AG10803 (cell line): ENCODE measurements around the gene PDZD2.

Source experiments
- DNase-seq: peaks from one replicate; pipeline ENCODE4 v3.0.0; 2010; ENCODE audit warnings: low read depth
- H3K4me3 ChIP-seq: 2 replicates; pipeline ENCODE4 v1.5.1; 2011; ENCODE audit warnings: mild to moderate bottlenecking, low read length, control low read depth
- TF ChIP-seq, protein P1 (sequence below): conservative IDR thresholded peaks from 2 replicates; pipeline ENCODE4 v1.5.1; 2011; ENCODE audit warnings: mild to moderate bottlenecking, low read length, control low read depth, inconsistent platforms

Gene PDZD2

DNA sequence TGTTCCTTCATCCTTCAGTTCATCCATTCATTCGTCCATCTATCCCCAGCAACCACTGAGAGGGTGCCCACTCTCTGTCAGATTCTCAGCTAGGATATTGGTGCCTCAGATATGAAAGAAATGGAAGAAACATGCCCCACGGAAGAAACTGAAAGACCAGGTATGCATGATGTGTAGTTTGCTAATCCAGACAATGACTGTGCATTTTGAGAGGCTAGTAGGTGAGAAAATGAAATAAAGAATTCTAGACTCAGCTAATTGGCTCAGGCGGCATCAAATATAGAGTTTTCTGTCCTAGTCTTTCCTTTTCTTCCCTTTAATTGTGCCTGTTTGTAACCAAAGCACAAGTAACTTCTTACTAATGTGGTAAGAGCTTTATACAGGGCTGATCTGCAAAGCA is 104.7 kb downstream of the PDZD2 start:
- DNase-seq, result no peak
- TF ChIP-seq, protein P1, sequence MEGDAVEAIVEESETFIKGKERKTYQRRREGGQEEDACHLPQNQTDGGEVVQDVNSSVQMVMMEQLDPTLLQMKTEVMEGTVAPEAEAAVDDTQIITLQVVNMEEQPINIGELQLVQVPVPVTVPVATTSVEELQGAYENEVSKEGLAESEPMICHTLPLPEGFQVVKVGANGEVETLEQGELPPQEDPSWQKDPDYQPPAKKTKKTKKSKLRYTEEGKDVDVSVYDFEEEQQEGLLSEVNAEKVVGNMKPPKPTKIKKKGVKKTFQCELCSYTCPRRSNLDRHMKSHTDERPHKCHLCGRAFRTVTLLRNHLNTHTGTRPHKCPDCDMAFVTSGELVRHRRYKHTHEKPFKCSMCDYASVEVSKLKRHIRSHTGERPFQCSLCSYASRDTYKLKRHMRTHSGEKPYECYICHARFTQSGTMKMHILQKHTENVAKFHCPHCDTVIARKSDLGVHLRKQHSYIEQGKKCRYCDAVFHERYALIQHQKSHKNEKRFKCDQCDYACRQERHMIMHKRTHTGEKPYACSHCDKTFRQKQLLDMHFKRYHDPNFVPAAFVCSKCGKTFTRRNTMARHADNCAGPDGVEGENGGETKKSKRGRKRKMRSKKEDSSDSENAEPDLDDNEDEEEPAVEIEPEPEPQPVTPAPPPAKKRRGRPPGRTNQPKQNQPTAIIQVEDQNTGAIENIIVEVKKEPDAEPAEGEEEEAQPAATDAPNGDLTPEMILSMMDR, result no peak
- H3K4me3 ChIP-seq, result no peak overlapping the region

DNA sequence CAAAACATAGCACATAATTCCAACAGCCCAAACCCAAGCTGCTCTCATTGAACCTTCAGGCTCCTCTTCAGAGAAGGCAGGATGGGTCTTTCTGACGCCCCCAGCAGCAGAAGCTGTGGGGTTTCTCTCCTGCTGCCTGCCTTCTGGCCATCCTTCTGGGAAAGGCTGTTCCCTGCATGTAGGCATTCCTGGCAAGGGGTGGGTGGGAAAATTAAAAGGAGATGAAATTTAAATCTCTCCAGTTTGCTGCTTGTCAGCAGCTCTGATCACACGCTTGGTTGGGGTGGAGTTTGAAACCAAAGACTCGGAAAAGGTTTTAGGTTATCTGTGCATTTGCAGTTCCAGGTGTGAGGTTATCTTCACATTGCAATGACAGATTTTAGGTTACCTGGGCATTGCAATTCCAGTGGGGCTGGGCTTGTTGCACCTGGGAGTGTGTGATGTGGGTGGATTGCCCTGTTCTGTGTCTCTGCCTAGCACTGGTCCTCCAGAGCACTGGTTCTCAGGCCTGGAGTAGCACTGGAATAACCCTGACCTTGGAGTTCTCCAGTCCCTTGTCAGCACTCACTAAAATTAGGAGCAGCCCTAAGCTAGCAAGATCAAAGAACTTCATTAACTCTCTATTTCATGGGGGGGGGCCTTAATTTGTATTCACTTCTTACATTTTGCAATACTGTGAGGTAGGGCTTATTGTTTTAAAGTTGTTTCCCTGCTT is 109.7 kb downstream of the PDZD2 start:
- no peak overlapping the region for H3K4me3 ChIP-seq
- DNase-seq, result no peak
- TF ChIP-seq, protein P1, result no peak

DNA sequence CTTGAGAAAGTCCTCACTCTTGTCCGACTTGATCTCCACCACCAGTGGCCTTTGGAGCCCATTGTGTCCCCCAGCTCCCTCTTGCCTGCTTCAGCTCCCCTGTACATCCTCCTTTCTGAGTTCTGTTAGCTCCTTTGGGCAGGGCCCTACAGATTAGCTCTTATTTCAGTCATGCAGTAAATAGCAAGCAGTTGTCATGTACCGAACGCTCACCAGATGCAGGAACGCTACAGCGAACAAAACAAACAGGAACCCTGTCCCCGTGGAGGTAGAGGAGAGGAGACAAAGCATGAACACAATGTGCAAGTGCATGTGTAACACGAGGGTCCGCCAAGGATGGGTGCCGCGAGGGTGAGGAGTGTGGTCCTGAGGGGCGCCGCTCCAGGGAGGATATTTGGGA is 111.3 kb downstream of the PDZD2 start:
- TF ChIP-seq, protein P1, result no peak
- no peak overlapping the region for H3K4me3 ChIP-seq
- DNase-seq, result no peak

DNA sequence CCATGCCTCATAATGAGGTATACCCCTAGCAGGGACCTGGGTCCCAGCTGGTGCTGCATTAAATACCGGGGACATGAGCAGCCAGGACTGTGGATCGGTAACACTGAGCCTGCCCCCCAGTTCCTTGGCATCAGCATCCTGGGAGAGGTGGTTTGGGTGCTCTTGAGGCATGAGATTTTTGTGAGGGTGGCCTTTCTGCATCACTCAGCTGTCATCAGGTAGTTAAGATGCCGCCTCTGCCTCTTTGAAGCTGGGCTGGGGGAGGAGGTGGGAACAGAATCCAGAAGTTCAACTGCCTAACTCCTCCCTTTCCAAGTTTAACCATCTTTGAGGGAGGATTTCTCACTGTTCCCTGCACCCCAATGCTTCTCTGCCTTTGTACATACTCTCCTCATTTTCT is 112.7 kb downstream of the PDZD2 start:
- DNase-seq, result no peak
- TF ChIP-seq, protein P1, result no peak
- H3K4me3 ChIP-seq, result no peak overlapping the region

DNA sequence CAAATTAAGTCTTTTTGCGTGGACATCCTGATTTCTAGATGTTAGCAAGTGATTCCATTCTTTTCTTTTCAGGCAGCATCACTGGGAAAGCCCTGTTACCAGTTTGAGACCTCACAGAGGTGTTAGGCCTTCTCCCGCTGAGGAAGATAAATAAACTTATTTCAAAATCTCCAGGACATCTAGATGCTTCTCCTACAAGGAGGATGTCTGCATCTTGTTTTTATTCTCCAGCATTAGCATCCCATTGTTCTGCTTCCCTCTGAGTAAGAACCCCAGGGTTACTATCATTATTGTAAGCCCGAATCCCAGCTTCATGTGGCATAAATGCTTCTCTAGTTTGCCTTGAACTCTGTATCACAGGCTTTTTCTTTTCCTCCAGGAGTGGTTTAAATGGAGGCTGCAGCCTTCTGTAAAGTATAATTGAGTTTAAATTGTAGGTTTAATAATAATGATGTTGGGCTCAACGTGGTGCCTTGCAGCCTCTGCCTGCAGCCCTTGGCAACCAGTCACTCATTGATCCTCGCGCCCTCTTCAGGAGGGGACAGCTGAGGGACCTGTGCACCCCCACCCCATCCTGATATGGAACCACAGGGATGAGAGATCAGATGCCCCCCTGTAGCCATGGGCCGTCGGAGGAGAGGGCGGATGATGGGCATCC is 114.9 kb downstream of the PDZD2 start:
- TF ChIP-seq, protein P1, result no peak
- no peak for DNase-seq
- no peak overlapping the region for H3K4me3 ChIP-seq

DNA sequence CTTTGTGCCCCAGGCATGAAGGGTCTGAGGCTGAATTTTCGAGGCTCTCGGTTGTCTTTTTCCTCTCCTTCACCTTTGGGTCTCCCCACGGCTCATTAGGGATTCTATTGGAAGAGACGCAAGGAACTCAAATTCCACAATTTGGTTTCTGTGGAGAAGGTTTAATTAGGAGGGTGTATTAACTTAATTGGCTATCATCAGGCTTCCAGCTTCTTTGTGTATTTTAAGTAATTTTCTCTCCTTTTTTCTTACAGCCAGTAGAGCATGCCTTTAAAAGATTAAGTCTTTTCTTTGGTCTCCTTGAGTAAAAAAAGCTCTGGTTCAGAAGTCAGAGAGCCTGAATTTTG is 115.4 kb downstream of the PDZD2 start:
- no peak overlapping the region for H3K4me3 ChIP-seq
- DNase-seq, result no peak
- TF ChIP-seq, protein P1, result no peak
